HepG2 (cell line): ENCODE measurements around the gene PCNA. TPM values are rescaled to one million over a fixed set of nuclear protein-coding genes. Genes with fewer than 3 reads are reported as not detected.

Experiments
- ADNP ChIP-seq: sonication (generic); formaldehyde crosslinking; IDR thresholded peaks from 2 replicates; pipeline ENCODE4 v1.4.0; 2020; ENCODE audit warnings: missing genetic modification reagents
- ESRRA ChIP-seq: sonication (generic); formaldehyde crosslinking; IDR thresholded peaks from 2 replicates; pipeline ENCODE4 v1.5.1; 2020; ENCODE audit warnings: mild to moderate bottlenecking, low read depth, missing genetic modification reagents
- IRX3 ChIP-seq: sonication (generic); formaldehyde crosslinking; IDR thresholded peaks from 2 replicates; pipeline ENCODE4 v1.8.1; 2023; ENCODE audit warnings: mild to moderate bottlenecking, low read depth, missing genetic modification reagents, borderline replicate concordance
- MEIS1 ChIP-seq: sonication (generic); formaldehyde crosslinking; IDR thresholded peaks from 2 replicates; pipeline ENCODE4 v1.9.0; 2021; ENCODE audit warnings: mild to moderate bottlenecking, missing genetic modification reagents, moderate library complexity, borderline replicate concordance
- MYC ChIP-seq: sonication (generic); formaldehyde crosslinking; IDR thresholded peaks from 2 replicates; pipeline ENCODE4 v1.9.0; 2021; ENCODE audit warnings: missing genetic modification reagents, borderline replicate concordance
- MZF1 ChIP-seq: sonication (generic); formaldehyde crosslinking; IDR thresholded peaks from 2 replicates; pipeline ENCODE4 v1.8.1; 2023; ENCODE audit warnings: mild to moderate bottlenecking, missing genetic modification reagents, borderline replicate concordance
- RBAK ChIP-seq: sonication (generic); formaldehyde crosslinking; IDR thresholded peaks from 2 replicates; pipeline ENCODE4 v1.5.1; 2020; ENCODE audit warnings: mild to moderate bottlenecking, missing genetic modification reagents
- SOX5 ChIP-seq: IDR thresholded peaks from 2 replicates; pipeline ENCODE4 v1.6.1; 2016; ENCODE audit warnings: borderline replicate concordance
- TOPORS ChIP-seq: sonication (generic); formaldehyde crosslinking; IDR thresholded peaks from 2 replicates; pipeline ENCODE4 v1.8.0; 2023; ENCODE audit warnings: mild to moderate bottlenecking, missing genetic modification reagents
- ZFX ChIP-seq: sonication (generic); formaldehyde crosslinking; IDR thresholded peaks from 2 replicates; pipeline ENCODE4 v1.4.0; 2020; ENCODE audit warnings: mild to moderate bottlenecking, low read depth, missing genetic modification reagents, moderate library complexity
- ZNF768 ChIP-seq: sonication (generic); formaldehyde crosslinking; IDR thresholded peaks from 2 replicates; pipeline ENCODE4 v1.4.0; 2020; ENCODE audit warnings: missing genetic modification reagents
- ZNF782 ChIP-seq: sonication (generic); formaldehyde crosslinking; IDR thresholded peaks from 2 replicates; pipeline ENCODE4 v1.4.0; 2020; ENCODE audit warnings: missing genetic modification reagents, mild to moderate bottlenecking, borderline replicate concordance
- ZNF790 ChIP-seq: sonication (generic); formaldehyde crosslinking; IDR thresholded peaks from 2 replicates; pipeline ENCODE4 v1.8.0; 2022; ENCODE audit warnings: missing genetic modification reagents, mild to moderate bottlenecking, borderline replicate concordance
- ZNF850 ChIP-seq: sonication (generic); formaldehyde crosslinking; conservative IDR thresholded peaks from 2 replicates; pipeline ENCODE4 v1.9.0; 2021; ENCODE audit warnings: mild to moderate bottlenecking, missing genetic modification reagents
- ZSCAN25 ChIP-seq: sonication (generic); formaldehyde crosslinking; IDR thresholded peaks from 2 replicates; pipeline ENCODE4 v1.8.0; 2022; ENCODE audit warnings: mild to moderate bottlenecking, missing genetic modification reagents
- polyA plus RNA-seq, 8 experiments: library from polyadenylated mRNA; depleted of rRNA in 3 of 8; stranded (reverse) in 7 of 8; unstranded in 1 of 8; fragments of >200 nt; fragmentation: Illumina TruSeq in 4 of 8; extraction: Trizol in 4 of 8; gene quantifications; 2 replicates each; pipeline versions ENCODE4 v1.2.1 to v1.2.3, GENCODE V29; 2011 to 2016; ENCODE audit warnings: low read depth in 4 of 8, missing spikeins in 1 of 8, mixed read lengths in 1 of 8; ENCODE audit not compliant: insufficient read depth in 1 of 8
- total RNA-seq, 5 experiments: library from RNA; depleted of rRNA; stranded (reverse); fragments of >200 nt; fragmentation: Illumina TruSeq; extraction: Trizol; gene quantifications; 2 replicates each; pipeline ENCODE4 v1.2.3, GENCODE V29; 2016; ENCODE audit warnings: low read depth in 1 of 5
- TF ChIP-seq, protein P1 (sequence below): sonication (generic); formaldehyde crosslinking; IDR thresholded peaks from 2 replicates; pipeline ENCODE4 v1.4.0; 2020; ENCODE audit warnings: mild to moderate bottlenecking, missing genetic modification reagents
- TF ChIP-seq, protein P2 (sequence below): sonication (generic); formaldehyde crosslinking; IDR thresholded peaks from 2 replicates; pipeline ENCODE4 v1.4.0; 2020; ENCODE audit warnings: missing genetic modification reagents, borderline replicate concordance
- TF ChIP-seq, protein P3 (sequence below): sonication (generic); formaldehyde crosslinking; IDR thresholded peaks from 2 replicates; pipeline ENCODE4 v1.5.0; 2020; ENCODE audit warnings: mild to moderate bottlenecking, missing genetic modification reagents, moderate library complexity

Gene PCNA
- total and polyA plus RNA-seq, 2 of the 13 experiments (the other 11 are each of a cell fraction or from before 2014, with no cell fraction given): 229 to 655 TPM

DNA sequence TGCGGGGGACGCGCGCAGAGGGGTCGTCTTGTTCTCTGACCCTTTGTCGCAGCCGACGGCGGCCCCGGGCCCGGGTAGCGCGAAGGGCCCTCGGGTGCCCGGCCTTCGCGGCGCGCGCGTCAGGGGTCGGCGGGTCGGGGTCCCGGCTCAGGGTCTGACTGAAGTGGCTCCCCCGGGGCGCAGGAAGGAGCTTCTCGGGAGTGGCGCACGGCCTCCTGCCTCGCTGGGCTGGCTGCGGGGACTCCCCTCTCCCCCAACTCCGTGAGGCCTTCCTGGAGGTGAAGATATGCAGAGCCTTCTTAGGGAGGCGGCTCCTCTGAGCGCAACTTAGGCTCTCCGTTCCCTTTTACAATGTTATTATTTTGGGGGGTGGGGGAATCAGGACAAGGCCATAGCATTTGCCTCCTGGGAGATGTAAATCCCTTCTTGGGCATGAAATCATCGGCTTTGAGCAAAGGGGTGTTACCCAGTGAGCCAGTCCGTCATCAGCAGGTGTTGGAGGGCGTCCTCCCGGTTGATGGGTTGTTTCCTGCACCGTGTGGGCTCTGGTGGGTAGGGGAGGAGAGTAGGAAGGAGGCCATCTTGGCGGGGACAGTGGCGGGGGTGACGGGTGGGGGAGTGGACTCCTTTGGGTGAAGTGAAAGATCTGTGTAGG, 7.6 kb upstream of the PCNA start (continued):
- TF ChIP-seq, protein P1, sequence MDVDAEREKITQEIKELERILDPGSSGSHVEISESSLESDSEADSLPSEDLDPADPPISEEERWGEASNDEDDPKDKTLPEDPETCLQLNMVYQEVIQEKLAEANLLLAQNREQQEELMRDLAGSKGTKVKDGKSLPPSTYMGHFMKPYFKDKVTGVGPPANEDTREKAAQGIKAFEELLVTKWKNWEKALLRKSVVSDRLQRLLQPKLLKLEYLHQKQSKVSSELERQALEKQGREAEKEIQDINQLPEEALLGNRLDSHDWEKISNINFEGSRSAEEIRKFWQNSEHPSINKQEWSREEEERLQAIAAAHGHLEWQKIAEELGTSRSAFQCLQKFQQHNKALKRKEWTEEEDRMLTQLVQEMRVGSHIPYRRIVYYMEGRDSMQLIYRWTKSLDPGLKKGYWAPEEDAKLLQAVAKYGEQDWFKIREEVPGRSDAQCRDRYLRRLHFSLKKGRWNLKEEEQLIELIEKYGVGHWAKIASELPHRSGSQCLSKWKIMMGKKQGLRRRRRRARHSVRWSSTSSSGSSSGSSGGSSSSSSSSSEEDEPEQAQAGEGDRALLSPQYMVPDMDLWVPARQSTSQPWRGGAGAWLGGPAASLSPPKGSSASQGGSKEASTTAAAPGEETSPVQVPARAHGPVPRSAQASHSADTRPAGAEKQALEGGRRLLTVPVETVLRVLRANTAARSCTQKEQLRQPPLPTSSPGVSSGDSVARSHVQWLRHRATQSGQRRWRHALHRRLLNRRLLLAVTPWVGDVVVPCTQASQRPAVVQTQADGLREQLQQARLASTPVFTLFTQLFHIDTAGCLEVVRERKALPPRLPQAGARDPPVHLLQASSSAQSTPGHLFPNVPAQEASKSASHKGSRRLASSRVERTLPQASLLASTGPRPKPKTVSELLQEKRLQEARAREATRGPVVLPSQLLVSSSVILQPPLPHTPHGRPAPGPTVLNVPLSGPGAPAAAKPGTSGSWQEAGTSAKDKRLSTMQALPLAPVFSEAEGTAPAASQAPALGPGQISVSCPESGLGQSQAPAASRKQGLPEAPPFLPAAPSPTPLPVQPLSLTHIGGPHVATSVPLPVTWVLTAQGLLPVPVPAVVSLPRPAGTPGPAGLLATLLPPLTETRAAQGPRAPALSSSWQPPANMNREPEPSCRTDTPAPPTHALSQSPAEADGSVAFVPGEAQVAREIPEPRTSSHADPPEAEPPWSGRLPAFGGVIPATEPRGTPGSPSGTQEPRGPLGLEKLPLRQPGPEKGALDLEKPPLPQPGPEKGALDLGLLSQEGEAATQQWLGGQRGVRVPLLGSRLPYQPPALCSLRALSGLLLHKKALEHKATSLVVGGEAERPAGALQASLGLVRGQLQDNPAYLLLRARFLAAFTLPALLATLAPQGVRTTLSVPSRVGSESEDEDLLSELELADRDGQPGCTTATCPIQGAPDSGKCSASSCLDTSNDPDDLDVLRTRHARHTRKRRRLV (CRISPR knock-in tag): no peak
- TF ChIP-seq TOPORS (CRISPR knock-in tag) (no peak), ZNF768 (CRISPR knock-in tag) (no peak), ESRRA (CRISPR knock-in tag) (no peak; the same call in 1 of the 2 replicates), ZNF850 (0 out of 2 replicates have a peak, but pooled peaks have one; percentile 9), IRX3 (CRISPR knock-in tag) (no peak), ZNF790 (CRISPR knock-in tag) (peak; percentile 84; the same call in 1 of the 2 replicates), ZNF782 (CRISPR knock-in tag) (no peak), MYC (no peak; the same call in 1 of the 2 replicates), MEIS1 (CRISPR knock-in tag) (peak; percentile 36; the same call in 1 of the 2 replicates), MZF1 (CRISPR knock-in tag) (no peak), SOX5 (CRISPR knock-in tag) (no peak), ADNP (no peak), ZFX (CRISPR knock-in tag) (peak; percentile 91), RBAK (CRISPR knock-in tag) (no peak), ZSCAN25 (CRISPR knock-in tag) (no peak)
- TF ChIP-seq, protein P2, sequence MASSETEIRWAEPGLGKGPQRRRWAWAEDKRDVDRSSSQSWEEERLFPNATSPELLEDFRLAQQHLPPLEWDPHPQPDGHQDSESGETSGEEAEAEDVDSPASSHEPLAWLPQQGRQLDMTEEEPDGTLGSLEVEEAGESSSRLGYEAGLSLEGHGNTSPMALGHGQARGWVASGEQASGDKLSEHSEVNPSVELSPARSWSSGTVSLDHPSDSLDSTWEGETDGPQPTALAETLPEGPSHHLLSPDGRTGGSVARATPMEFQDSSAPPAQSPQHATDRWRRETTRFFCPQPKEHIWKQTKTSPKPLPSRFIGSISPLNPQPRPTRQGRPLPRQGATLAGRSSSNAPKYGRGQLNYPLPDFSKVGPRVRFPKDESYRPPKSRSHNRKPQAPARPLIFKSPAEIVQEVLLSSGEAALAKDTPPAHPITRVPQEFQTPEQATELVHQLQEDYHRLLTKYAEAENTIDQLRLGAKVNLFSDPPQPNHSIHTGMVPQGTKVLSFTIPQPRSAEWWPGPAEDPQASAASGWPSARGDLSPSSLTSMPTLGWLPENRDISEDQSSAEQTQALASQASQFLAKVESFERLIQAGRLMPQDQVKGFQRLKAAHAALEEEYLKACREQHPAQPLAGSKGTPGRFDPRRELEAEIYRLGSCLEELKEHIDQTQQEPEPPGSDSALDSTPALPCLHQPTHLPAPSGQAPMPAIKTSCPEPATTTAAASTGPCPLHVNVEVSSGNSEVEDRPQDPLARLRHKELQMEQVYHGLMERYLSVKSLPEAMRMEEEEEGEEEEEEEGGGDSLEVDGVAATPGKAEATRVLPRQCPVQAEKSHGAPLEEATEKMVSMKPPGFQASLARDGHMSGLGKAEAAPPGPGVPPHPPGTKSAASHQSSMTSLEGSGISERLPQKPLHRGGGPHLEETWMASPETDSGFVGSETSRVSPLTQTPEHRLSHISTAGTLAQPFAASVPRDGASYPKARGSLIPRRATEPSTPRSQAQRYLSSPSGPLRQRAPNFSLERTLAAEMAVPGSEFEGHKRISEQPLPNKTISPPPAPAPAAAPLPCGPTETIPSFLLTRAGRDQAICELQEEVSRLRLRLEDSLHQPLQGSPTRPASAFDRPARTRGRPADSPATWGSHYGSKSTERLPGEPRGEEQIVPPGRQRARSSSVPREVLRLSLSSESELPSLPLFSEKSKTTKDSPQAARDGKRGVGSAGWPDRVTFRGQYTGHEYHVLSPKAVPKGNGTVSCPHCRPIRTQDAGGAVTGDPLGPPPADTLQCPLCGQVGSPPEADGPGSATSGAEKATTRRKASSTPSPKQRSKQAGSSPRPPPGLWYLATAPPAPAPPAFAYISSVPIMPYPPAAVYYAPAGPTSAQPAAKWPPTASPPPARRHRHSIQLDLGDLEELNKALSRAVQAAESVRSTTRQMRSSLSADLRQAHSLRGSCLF (CRISPR knock-in tag): no peak
- TF ChIP-seq, protein P3, sequence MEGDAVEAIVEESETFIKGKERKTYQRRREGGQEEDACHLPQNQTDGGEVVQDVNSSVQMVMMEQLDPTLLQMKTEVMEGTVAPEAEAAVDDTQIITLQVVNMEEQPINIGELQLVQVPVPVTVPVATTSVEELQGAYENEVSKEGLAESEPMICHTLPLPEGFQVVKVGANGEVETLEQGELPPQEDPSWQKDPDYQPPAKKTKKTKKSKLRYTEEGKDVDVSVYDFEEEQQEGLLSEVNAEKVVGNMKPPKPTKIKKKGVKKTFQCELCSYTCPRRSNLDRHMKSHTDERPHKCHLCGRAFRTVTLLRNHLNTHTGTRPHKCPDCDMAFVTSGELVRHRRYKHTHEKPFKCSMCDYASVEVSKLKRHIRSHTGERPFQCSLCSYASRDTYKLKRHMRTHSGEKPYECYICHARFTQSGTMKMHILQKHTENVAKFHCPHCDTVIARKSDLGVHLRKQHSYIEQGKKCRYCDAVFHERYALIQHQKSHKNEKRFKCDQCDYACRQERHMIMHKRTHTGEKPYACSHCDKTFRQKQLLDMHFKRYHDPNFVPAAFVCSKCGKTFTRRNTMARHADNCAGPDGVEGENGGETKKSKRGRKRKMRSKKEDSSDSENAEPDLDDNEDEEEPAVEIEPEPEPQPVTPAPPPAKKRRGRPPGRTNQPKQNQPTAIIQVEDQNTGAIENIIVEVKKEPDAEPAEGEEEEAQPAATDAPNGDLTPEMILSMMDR (CRISPR knock-in tag): no peak; the same call in 1 of the 2 replicates
